SKM-1 treated with dmso at 0.1 percent for 144 hours (cell line): ENCODE results near the gene AOPEP.

Experiments
- DNase-seq: peaks from one replicate; lab custom pipeline; 2025; ENCODE audit not compliant: unreplicated experiment; lab: John Stamatoyannopoulos, UW

AOPEP gene

GRCh38 chr9:94717761-94718160 is 8.7 kb upstream of the AOPEP start:
- no peak for DNase-seq

DNA sequence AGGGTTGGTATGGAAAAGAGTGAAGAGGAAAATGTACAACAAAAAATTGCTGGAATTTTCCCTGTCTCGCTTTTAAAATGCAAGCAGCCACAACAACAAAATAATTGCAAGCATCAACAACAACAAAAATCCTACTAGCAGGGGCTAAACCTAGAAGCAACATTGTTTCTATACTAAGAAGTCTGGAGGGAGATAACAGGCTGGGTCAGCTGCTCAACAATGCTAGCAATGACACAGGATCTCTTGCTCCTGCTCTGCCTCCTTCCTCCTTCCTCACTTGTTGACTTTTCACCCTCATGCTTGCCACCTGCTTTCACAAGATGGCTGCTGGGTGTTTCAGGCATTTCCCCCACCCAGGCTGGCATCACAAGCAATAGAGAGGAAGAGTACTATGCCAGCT is 7.6 kb upstream of the AOPEP start:
- DNase-seq = no peak

GRCh38 chr9:94719878-94720277 is 6.6 kb upstream of the AOPEP start:
- no peak for DNase-seq

DNA sequence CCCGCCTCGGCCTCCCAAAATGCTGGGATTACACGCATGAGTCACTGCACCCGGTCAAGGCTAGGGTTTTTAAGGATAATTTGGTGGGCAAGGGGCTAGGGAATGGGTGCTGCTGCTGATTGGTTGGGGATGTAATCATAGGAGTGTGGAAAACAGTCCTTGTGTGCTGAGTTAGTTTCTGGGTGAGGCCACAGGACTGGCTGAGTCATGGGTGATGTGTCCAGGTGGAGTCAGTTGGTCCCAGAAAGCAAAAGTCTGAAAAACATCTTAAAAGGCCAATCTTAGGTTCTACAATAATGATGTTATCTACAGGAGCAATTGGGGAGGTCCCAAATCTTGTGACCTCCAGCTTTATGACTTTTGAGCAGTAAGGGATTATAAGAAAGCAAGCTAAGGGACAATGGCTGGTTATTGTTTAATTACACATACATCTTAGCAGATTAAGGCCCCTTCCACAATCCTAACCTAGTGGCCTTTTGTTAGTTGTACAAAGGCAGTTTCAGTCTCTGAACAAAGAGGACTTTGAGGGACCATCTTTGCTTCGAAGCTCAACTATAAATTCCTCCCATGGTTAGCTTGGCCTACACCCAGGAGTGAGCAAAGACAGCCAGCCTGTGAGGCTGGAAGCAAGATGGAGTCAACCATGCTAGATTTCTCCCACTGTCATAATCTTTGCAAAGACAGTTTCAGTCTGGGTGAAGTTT is 5.5 kb upstream of the AOPEP start:
- no peak for DNase-seq

- DNase-seq = no peak
Measured at GRCh38 chr9:94721754-94722153, 4.7 kb upstream of the AOPEP start.

DNA sequence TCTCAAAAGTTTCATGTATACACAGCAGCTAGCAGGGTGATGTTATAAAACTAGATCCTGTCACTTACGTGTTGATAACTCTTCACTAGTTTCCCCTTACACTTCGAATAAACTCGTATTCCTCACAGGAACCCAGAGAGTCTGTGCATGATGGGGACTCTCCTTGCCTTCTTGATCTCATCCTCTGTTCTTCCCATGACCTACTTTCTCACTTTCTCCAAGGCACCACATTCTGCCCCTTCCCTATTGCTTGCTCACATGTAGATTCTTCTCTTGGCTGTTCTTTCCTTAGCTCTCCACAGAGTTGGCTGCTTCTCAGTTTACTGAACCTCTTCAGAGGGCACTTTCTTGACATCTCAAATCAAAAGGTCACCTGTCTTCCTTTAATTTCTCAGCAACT is 1.2 kb upstream of the AOPEP start:
- no peak for DNase-seq

GRCh38 chr9:94728719-94729118 is 2.2 kb downstream of the AOPEP start:
- DNase-seq = no peak

DNA sequence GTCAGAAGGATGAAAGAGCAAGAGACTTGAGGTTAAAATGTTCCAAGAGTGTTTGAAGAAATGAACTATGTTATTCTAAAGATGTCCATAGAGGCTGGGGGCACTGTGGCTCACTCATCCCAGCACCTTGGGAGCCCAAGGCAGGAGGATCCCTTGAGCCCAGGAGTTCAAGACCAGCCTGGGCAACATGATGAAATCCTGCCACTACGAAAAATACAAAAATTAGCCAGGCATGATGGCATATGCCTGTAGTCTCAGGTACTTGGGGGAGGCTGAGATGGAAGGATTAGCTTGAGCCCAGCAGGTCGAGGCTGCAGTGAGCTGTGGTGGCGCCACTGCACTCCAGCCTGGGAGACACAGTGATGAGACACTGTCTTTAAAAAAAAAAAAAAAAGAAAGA is 2.7 kb downstream of the AOPEP start:
- DNase-seq = no peak

DNA sequence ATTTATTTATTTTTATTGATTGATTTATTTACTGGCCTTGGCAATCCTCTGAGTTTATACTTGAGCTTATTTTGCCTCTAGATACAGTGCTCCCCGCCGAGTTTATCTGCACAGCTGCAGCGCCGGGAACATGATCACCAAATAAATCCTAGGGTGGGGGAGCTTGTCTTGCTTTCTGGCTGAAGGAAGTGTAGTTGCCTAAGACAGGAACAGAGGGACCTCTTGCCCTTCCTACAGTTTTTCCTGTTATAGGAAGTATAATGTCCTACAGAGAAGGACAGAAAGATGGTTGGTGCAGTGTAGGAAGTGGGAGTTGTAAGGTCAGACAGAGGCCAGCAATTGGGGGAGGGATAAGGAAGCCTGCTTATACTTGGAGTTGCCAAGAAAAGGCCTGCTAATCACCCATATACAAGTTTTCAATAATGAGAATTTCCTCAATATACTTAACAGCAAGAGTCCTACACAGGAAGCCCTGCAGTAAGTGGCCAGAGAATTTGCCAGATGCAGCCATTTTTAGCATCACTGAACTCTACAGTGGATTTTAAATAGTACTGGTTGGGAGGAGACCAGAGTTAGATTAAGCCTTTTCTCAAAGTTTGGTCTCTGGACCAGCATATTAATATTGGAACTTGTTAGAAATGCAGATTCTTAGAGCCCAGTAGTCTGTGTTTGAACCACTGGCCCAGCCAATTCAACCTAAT is 7.7 kb downstream of the AOPEP start:
- peak; percentile 38 for DNase-seq

DNA sequence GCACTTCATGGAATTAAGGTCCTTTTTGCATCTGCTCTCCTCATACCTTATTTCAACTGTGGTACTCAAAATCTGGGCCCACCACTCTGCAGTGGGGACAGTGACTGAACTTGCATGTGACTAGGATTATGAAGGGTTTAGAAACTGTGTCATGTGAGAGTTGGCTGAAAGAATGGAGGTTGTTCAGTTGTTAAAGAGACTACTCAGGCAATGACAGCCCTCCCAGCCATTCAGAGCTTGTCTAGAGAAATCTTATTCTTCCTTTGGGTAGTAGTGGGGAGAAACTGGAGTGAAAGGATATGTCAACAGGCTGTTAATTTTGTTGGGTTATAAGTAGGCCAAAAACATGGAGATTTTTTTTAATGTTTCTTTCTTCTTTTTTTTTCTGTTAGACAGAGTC is 10.3 kb downstream of the AOPEP start:
- DNase-seq = no peak

DNA sequence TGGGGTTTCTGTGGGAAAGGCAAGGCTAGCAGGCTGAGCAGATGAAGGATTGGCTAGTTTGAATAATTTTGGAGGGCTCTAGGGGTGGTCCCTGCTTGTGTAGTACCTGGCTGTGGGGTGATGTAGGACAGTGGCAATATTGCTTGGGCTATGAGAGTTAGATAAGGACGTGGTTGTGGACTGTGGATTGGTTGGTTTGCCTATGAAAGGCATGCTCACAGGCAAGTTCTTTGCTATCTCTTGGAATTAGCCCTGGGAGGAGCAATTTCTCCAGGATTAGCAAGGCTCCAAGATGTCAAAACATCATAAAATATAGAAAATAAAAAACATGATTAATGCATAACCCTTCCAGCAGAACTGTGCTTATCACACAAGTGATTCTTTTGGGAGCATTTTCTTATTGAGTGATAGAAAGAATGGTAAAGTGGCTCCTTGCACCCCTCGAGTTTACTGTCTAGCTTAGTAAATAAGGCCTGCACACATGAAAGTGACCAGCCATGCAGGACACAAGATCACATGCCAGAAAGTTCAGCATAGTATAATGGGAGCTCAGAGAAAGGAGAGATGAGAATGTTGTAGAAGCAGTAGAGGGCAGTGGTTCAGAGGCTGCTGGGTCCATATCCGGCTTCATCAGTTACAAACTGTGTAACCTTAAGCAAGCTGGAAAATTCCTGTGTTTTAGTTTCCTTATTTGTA is 13.8 kb downstream of the AOPEP start:
- DNase-seq = no peak

DNA sequence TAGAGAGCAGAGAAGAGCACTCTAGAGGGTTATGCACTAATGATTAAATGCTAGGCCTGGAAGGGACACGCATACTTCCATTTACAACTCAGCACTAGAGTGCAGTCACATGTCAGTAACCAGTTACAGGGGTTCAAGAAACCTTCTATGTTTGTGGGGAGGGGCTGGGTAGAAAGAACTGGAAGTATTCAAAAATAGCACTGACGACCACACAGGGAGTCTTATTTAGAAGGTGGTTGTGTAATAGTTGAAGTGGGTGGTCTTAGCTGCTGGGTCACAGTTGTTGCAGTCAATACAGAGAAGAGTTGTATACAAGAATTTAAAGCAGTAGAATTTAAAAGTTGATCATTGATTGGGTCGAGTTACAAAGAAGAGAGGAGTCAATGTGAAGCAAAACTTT is 15.4 kb downstream of the AOPEP start:
- no peak for DNase-seq

DNA sequence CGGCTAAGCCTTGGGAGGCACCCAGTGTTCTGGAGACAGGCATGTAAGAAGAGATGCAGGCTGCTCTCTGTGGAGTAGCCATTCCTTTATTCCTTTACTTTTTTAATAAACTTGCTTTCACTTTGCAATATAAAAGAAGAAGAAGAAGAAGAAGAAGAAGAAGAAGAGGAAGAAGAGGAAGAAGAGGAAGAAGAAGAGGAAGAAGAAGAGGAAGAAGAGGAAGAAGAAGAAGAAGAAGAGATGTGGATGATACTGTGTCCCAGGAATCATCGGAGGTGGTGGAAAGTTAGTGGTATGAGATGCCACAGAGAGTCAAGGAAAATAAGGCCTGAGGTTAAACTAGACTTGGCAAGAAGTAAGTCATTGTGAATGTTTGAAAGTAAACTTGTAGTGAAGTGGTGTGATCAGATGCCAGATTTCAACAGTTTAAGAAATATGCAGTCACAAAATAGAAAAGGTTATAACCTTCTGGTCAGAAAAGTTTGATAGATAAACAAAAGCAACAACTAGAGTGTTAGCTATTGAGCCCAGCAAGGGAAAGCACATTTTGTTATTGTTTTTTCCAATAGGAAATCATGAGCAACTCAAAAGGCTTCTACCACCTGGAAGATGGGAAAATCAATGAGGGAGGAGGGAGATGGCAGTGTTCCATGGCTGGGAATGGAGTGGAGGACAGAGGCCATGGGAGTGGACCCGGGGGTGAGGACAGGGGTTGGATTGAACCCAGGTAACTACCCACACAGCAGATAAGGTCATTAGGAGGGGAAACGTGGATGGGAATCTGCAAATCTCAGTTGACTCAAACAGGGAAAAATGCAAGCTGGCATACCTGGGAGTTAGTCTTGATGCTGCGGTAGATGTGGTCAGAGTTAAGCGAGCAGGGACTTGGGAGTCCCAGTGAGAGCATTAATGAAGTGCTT is 16.8 kb downstream of the AOPEP start:
- DNase-seq = no peak

DNA sequence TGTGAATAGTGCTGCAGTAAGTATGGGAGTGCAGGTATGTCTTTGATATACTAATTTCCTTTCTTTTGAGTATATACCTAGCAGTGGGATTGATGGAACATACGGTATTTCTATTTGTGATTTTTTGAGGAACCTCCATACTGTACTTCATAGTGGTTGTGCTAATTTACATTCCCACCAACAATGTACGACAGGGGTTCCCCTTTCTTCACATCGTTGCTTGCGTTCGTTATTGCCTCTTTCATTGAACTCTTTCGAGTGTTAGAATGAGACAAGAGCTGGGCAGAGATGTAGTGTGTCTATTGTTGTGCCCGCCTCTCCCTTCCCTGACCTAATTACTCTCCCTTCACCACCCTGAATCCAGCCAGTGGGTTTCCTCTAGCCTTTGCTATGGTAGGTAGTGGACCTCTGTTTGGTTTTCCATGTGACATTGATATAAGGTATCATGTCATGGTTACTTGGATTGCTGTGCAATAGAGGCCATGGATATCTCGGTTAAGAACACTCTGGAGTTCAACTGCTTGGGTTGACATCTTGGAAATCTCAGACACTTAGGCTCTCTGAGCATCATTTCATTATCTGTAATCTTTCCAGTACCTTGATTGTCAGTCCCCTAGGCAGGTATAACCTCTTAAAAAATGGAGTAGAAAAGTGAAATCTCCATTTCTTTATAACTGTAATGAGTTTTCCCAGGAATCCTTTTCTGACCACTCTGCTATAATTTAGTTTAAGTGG is 19.5 kb downstream of the AOPEP start:
- no peak for DNase-seq

GRCh38 chr9:94746541-94747370 is 20.3 kb downstream of the AOPEP start:
- no peak for DNase-seq

- DNase-seq = no peak
Measured at GRCh38 chr9:94754976-94755475, 28.5 kb downstream of the AOPEP start.

DNA sequence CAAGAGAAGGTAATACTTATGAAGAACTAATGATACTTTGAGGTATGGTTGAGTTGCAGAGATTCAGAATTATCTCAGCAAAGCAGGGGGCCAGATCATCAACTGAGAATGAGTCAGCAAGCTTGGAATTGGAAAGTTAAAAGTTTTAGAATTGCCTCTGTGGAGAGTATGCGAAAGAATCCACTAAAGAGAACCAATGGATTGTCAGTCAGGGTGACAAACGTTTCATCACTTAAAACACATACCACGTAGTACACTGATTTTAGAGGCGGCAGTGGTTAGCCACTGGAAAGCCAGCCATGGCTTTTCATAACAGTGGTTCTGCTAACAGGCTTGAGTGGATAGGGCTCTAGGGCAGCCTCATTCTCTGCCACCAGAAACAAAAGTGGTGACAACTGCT is 30.7 kb downstream of the AOPEP start:
- no peak for DNase-seq

GRCh38 chr9:94758031-94758430 is 31.5 kb downstream of the AOPEP start:
- DNase-seq = no peak

- DNase-seq = no peak
Measured at GRCh38 chr9:94758880-94759279, 32.4 kb downstream of the AOPEP start.
